GM23338 (cell line): ENCODE data around the gene RPH3AL. TPM values are rescaled to one million over a fixed set of nuclear protein-coding genes. Genes with fewer than 3 reads are reported as not detected.
A peak's percentile ranks its signal among the peaks of the same experiment; 100 is the strongest.

Experiments
- ATAC-seq: fragments of 200-7000 bp; cut with Tn5 transposase; 3 replicates; pipeline ENCODE4 v1.9.1; 2020
- DNase-seq: peaks from one replicate; pipeline ENCODE4 v3.0.0-alpha.2; 2015; ENCODE audit warnings: low spot score
- H2AFZ ChIP-seq: fragments of 200-600 bp; sonication (generic); 2 replicates; pipeline ENCODE4 v1.8.0; 2016; ENCODE audit warnings: antibody characterized with exemption, mild to moderate bottlenecking, moderate library complexity
- H3F3A ChIP-seq: fragments of 200-600 bp; sonication (generic); replicated peaks from 2 replicates; pipeline ENCODE4 v1.8.0; 2017; ENCODE audit warnings: antibody characterized with exemption, mixed run types, low read depth
- H3K27ac ChIP-seq: fragments of 200-600 bp; sonication (generic); 2 replicates; pipeline ENCODE4 v1.6.1; 2016; ENCODE audit warnings: low read depth
- H3K27me3 ChIP-seq: fragments of 200-600 bp; sonication (generic); 2 replicates; pipeline ENCODE4 v1.8.0; 2016; ENCODE audit warnings: mild to moderate bottlenecking, mixed run types, moderate library complexity; ENCODE audit not compliant: insufficient read depth
- H3K36me3 ChIP-seq: fragments of 200-600 bp; sonication (generic); 2 replicates; pipeline ENCODE4 v1.8.0; 2016; ENCODE audit warnings: mild to moderate bottlenecking; ENCODE audit not compliant: insufficient read depth
- H3K4me1 ChIP-seq: fragments of 200-600 bp; sonication (generic); 2 replicates; pipeline ENCODE4 v1.8.0; 2016; ENCODE audit warnings: mild to moderate bottlenecking, moderate library complexity; ENCODE audit not compliant: insufficient read depth
- H3K4me2 ChIP-seq: fragments of 200-600 bp; sonication (generic); 2 replicates; pipeline ENCODE4 v1.7.1; 2017; ENCODE audit warnings: mixed run types
- H3K4me3 ChIP-seq: fragments of 200-600 bp; sonication (generic); 2 replicates; pipeline ENCODE4 v1.6.1; 2016; ENCODE audit warnings: mixed run types
- H3K79me2 ChIP-seq: fragments of 200-600 bp; sonication (generic); replicated peaks from 2 replicates; pipeline ENCODE4 v1.8.0; 2017; ENCODE audit warnings: mild to moderate bottlenecking; ENCODE audit not compliant: insufficient read depth
- H3K9me2 ChIP-seq: fragments of 200-600 bp; sonication (generic); 2 replicates; pipeline ENCODE4 v1.8.0; 2017; ENCODE audit not compliant: insufficient read depth
- H4K20me1 ChIP-seq: fragments of 200-600 bp; sonication (generic); replicated peaks from 2 replicates; pipeline ENCODE4 v1.8.0; 2017; ENCODE audit warnings: mild to moderate bottlenecking; ENCODE audit not compliant: insufficient read depth
- H3K27ac Mint-ChIP-seq: 2 replicates; pipeline ENCODE4 v1.8.0; 2020; ENCODE audit warnings: inconsistent platforms, mild to moderate bottlenecking, moderate library complexity, mixed read lengths
- H3K27me3 Mint-ChIP-seq: 3 replicates; pipeline ENCODE4 v1.8.0; 2022; ENCODE audit warnings: low read depth, mild to moderate bottlenecking, moderate library complexity, mixed read lengths, inconsistent platforms; ENCODE audit not compliant: insufficient read depth, poor library complexity
- H3K36me3 Mint-ChIP-seq: 3 replicates; pipeline ENCODE4 v1.8.0; 2021; ENCODE audit warnings: low read depth, mild to moderate bottlenecking, inconsistent platforms, moderate library complexity, mixed read lengths
- H3K4me1 Mint-ChIP-seq: 3 replicates; pipeline ENCODE4 v1.8.0; 2020; ENCODE audit warnings: mild to moderate bottlenecking, inconsistent platforms, mixed read lengths
- H3K4me3 Mint-ChIP-seq: 3 replicates; pipeline ENCODE4 v1.8.0; 2021; ENCODE audit warnings: moderate library complexity, mild to moderate bottlenecking, inconsistent platforms, mixed read lengths
- H3K9me3 Mint-ChIP-seq: 3 replicates; pipeline ENCODE4 v1.8.0; 2020; ENCODE audit warnings: moderate library complexity, mild to moderate bottlenecking, inconsistent platforms, mixed read lengths
- EZH2phosphoT487 ChIP-seq: fragments of 200-600 bp; sonication (generic); IDR thresholded peaks from one replicate; pipeline ENCODE4 v1.8.1; 2018; ENCODE audit warnings: antibody characterized with exemption; ENCODE audit not compliant: unreplicated experiment
- JUNB ChIP-seq: IDR thresholded peaks from one replicate; pipeline ENCODE4 v1.6.1; 2016; ENCODE audit warnings: antibody characterized with exemption; ENCODE audit not compliant: unreplicated experiment
- NANOG ChIP-seq: IDR thresholded peaks from 2 replicates; pipeline ENCODE4 v1.6.1; 2016; ENCODE audit warnings: antibody characterized with exemption, borderline replicate concordance
- POLR2AphosphoS5 ChIP-seq: IDR thresholded peaks from 2 replicates; pipeline ENCODE4 v1.6.1; 2016; ENCODE audit warnings: antibody characterized with exemption, low read depth
- STAT1 ChIP-seq: IDR thresholded peaks from one replicate; pipeline ENCODE4 v1.6.1; 2016; ENCODE audit warnings: antibody characterized with exemption; ENCODE audit not compliant: unreplicated experiment
- ZNF114 ChIP-seq: fragments of 250-450 bp; sonication (Bioruptor Pico); IDR thresholded peaks from 2 replicates; pipeline ENCODE4 v1.5.0; 2020; ENCODE audit warnings: mild to moderate bottlenecking, moderate library complexity
- polyA plus RNA-seq: library from polyadenylated mRNA; unstranded; fragments of >200 nt; fragmentation: Nextera tagmentation; extraction: Ambion mirVana; gene quantifications from 2 replicates; pipeline ENCODE4 v1.2.1, GENCODE V29; 2016
- total RNA-seq: library from RNA; depleted of rRNA; stranded (reverse); fragments of >200 nt; shearing (Covaris generic); gene quantifications from 2 replicates; pipeline ENCODE4 v1.2.3, GENCODE V29; 2014
- TF ChIP-seq, protein P1 (sequence below): IDR thresholded peaks from 2 replicates; pipeline ENCODE4 v1.6.1; 2016; ENCODE audit warnings: antibody characterized with exemption
- TF ChIP-seq, protein P2 (sequence below), 2 experiments: fragments of 200-600 bp in 1 of 2; sonication (generic) in 1 of 2; conservative IDR thresholded peaks; 2 replicates each; pipeline versions ENCODE4 v1.5.1 to v1.6.1; 2016 to 2017; ENCODE audit warnings: antibody characterized with exemption in 2 of 2, low read depth in 2 of 2, mild to moderate bottlenecking in 2 of 2, moderate library complexity in 1 of 2
- TF ChIP-seq, protein P3 (sequence below): IDR thresholded peaks from one replicate; pipeline ENCODE4 v1.6.1; 2018; ENCODE audit warnings: antibody characterized with exemption; ENCODE audit not compliant: unreplicated experiment

The RPH3AL gene
- total and polyA plus RNA-seq, 2 experiments from 2014 or later, result 2.7 to 6.3 TPM

DNA sequence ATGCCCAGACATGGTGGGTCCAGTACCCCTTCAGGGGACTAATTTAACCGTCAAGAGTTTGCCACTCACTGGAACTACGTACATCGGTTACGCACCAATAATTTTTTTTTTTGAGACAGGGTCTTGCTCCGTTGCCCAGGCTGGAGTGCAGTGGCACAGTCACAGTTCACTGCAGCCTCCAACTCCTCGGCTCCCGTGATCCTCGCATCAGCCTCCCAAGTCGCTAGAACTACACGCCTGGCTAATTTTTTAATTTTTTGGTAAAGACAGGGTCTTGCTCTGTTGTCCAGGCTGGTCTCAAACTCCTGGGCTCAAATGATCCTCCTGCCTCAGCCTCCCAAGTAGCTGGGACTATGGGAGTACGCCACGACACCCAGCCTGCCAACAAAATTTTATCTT is 15.6 kb downstream of the RPH3AL start:
- no peaks in the 10 kb centered on the region for H3K79me2 ChIP-seq
- no peaks in the 10 kb centered on the region for H3F3A ChIP-seq
- H4K20me1 ChIP-seq, result no peaks in the 10 kb centered on the region
- 0 out of 2 replicates have a peak overlapping the region, but pooled peaks have one; percentile 43 for H2AFZ ChIP-seq
- no peak overlapping the region for H3K4me2 ChIP-seq
- Mint-ChIP-seq H3K27ac (no peak overlapping the region), H3K4me1 (peaks cover 39% of the 10 kb centered on the region), H3K9me3 (no peaks in the 10 kb centered on the region), H3K36me3 (no peaks in the 10 kb centered on the region), H3K4me3 (no peak overlapping the region), H3K27me3 (peaks cover 18% of the 10 kb centered on the region)
- no peaks in the 10 kb centered on the region for H3K9me2 ChIP-seq
- H3K4me1 ChIP-seq, result peaks cover 16% of the 10 kb centered on the region
- H3K27me3 ChIP-seq, result no peaks in the 10 kb centered on the region
- no peak overlapping the region for H3K27ac ChIP-seq
- ATAC-seq (no peak), DNase-seq (no peak)
- TF ChIP-seq NANOG, result no peak
- TF ChIP-seq, protein P1, sequence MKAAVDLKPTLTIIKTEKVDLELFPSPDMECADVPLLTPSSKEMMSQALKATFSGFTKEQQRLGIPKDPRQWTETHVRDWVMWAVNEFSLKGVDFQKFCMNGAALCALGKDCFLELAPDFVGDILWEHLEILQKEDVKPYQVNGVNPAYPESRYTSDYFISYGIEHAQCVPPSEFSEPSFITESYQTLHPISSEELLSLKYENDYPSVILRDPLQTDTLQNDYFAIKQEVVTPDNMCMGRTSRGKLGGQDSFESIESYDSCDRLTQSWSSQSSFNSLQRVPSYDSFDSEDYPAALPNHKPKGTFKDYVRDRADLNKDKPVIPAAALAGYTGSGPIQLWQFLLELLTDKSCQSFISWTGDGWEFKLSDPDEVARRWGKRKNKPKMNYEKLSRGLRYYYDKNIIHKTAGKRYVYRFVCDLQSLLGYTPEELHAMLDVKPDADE, result no peak
- TF ChIP-seq, protein P2, sequence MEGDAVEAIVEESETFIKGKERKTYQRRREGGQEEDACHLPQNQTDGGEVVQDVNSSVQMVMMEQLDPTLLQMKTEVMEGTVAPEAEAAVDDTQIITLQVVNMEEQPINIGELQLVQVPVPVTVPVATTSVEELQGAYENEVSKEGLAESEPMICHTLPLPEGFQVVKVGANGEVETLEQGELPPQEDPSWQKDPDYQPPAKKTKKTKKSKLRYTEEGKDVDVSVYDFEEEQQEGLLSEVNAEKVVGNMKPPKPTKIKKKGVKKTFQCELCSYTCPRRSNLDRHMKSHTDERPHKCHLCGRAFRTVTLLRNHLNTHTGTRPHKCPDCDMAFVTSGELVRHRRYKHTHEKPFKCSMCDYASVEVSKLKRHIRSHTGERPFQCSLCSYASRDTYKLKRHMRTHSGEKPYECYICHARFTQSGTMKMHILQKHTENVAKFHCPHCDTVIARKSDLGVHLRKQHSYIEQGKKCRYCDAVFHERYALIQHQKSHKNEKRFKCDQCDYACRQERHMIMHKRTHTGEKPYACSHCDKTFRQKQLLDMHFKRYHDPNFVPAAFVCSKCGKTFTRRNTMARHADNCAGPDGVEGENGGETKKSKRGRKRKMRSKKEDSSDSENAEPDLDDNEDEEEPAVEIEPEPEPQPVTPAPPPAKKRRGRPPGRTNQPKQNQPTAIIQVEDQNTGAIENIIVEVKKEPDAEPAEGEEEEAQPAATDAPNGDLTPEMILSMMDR (conservative IDR thresholded peaks at IDR 0.05; ENCODE audit: low read depth in 2 of 2), result no peak
- TF ChIP-seq STAT1, result no peak
- no peak for TF ChIP-seq POLR2AphosphoS5
- no peak overlapping the region for H3K4me3 ChIP-seq
- H3K36me3 ChIP-seq, result no peaks in the 10 kb centered on the region

DNA sequence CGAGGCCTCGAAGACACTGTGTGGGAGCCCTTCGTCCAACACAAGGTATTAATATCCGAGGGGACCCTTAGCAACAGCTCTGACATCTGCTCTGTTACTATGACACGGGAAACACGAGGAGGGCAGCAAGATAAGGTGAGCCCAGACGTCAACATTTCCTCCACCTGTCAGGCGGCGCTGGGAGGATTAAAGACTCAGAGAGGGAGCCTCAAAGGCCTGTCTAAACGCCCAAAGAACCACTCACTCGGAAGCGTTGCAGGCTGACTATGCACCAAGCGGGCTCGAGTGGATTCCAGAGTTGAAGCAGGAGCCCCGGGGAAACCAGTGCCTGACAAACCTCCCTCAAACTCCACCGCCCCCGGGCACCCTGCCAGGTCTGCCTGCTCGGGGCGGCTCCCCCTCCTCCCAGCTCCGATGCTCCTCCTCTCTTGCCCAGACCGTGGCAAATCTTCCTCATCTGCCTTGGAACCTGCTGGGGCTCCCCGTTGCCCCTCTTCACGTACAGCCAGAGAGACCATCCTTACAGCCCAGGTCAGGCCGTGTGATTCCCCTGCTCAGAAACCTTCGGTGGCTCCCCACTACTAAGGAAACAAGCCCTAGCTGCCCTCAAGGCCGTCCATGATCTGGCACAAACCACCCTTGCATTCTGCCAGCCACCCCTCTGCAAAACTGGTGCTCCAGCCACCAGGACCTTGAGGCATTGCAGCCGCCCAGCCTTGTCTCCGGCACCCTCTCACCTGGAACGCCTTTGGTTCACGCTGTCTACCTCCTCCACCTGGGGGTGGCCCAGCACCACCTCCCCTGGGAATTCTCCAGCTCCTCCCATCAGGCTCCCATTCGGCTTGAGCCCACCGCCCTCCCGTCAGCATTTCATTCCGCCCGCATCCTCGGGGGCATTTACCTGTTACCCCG is 16.2 kb downstream of the RPH3AL start:
- Histone ChIP-seq H4K20me1 (no peaks in the 10 kb centered on the region), H3K4me3 (no peak overlapping the region), H3K9me2 (no peaks in the 10 kb centered on the region), H3K79me2 (no peaks in the 10 kb centered on the region), H3K36me3 (no peaks in the 10 kb centered on the region), H3K4me2 (peak overlapping the region; percentile 60; the same call in 1 of the 2 replicates), H2AFZ (peak overlapping the region; percentile 43; the same call in 1 of the 2 replicates), H3F3A (no peaks in the 10 kb centered on the region), H3K4me1 (peaks cover 16% of the 10 kb centered on the region), H3K27me3 (no peaks in the 10 kb centered on the region), H3K27ac (no peak overlapping the region)
- Mint-ChIP-seq H3K36me3 (no peaks in the 10 kb centered on the region), H3K27me3 (peaks cover 18% of the 10 kb centered on the region), H3K9me3 (no peaks in the 10 kb centered on the region), H3K4me1 (peaks cover 42% of the 10 kb centered on the region), H3K4me3 (no peak overlapping the region; the same call in 2 of the 3 replicates), H3K27ac (no peak overlapping the region)
- DNase-seq (no peak), ATAC-seq (peak; percentile 7)
- TF ChIP-seq, protein P3, sequence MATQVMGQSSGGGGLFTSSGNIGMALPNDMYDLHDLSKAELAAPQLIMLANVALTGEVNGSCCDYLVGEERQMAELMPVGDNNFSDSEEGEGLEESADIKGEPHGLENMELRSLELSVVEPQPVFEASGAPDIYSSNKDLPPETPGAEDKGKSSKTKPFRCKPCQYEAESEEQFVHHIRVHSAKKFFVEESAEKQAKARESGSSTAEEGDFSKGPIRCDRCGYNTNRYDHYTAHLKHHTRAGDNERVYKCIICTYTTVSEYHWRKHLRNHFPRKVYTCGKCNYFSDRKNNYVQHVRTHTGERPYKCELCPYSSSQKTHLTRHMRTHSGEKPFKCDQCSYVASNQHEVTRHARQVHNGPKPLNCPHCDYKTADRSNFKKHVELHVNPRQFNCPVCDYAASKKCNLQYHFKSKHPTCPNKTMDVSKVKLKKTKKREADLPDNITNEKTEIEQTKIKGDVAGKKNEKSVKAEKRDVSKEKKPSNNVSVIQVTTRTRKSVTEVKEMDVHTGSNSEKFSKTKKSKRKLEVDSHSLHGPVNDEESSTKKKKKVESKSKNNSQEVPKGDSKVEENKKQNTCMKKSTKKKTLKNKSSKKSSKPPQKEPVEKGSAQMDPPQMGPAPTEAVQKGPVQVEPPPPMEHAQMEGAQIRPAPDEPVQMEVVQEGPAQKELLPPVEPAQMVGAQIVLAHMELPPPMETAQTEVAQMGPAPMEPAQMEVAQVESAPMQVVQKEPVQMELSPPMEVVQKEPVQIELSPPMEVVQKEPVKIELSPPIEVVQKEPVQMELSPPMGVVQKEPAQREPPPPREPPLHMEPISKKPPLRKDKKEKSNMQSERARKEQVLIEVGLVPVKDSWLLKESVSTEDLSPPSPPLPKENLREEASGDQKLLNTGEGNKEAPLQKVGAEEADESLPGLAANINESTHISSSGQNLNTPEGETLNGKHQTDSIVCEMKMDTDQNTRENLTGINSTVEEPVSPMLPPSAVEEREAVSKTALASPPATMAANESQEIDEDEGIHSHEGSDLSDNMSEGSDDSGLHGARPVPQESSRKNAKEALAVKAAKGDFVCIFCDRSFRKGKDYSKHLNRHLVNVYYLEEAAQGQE, result no peak
- TF ChIP-seq, protein P1, result no peak
- TF ChIP-seq JUNB (no peak), NANOG (no peak), EZH2phosphoT487 (no peak), ZNF114 (CRISPR knock-in tag) (no peak)
